HFF-Myc (cell line): ENCODE measurements around the gene PEBP1.
A peak's percentile ranks its signal among the peaks of the same experiment; 100 is the strongest.

Source experiments
- DNase-seq: peaks from one replicate; pipeline ENCODE4 v3.0.0-alpha.2; 2011; ENCODE audit warnings: low read depth; ENCODE audit errors: extremely low read depth
- H3K4me3 ChIP-seq: replicated peaks from 2 replicates; pipeline ENCODE4 v1.5.1; 2011; ENCODE audit warnings: low read depth, mild to moderate bottlenecking, control low read depth, low read length
- CTCF ChIP-seq: IDR thresholded peaks from 2 replicates; pipeline ENCODE4 v1.5.1; 2012; ENCODE audit warnings: mild to moderate bottlenecking, low read depth, low read length, control low read depth; ENCODE audit errors: missing control alignments

The PEBP1 gene

GRCh38 chr12:118188690-118189371 is 52.9 kb downstream of the PEBP1 start:
- H3K4me3 ChIP-seq = peak overlapping the region; percentile 40; the same call in 1 of the 2 replicates
- no peak for DNase-seq

DNA sequence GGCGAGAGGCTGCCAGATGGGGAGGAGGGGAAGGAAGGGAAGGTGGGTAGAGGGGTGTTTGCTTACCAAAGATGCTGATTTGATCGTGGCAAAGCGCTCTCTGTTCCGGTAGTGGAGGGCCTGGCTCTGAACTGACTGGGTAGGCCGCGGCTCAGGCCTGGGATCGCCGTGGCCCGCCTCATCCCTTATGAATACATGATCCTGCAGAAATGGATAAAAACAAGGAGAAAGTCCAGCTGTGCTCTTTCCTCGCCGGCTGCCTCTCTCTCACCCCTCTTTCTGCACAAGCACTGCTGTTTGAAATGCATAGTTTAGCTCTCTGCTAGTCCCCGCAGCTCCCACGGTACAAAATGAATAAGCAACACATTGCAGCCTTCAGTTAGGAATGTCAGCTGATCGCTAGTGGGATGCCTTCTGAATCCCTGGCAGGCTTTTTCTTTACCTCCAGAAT is 53.8 kb downstream of the PEBP1 start:
- no peak for DNase-seq
- peak overlapping the region; percentile 40 for H3K4me3 ChIP-seq
- TF ChIP-seq CTCF = no peak

More at GRCh38 chr12:118188690-118189371, 52.9 kb downstream of the PEBP1 start:
- TF ChIP-seq CTCF = no peak

DNA sequence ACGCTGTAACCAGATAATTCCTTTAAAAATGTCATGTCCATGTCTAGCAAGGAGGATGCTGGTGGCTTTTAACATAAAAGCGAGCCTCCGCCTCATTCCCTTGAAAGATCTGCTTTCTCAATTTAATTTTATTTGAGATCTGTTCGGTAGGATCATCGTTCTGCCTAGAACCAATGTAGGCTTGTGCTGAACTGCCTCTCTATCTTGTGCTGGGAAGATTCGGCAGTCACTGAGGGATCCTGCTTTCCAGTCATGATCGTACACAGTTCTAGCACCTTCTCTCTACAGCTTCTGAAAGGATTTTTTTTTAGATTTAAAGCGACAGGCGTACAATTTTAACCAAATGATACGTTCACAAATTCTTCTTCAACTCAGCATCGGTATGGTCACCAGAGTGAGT is 54.3 kb downstream of the PEBP1 start:
- no peak for TF ChIP-seq CTCF
- DNase-seq = no peak

DNA sequence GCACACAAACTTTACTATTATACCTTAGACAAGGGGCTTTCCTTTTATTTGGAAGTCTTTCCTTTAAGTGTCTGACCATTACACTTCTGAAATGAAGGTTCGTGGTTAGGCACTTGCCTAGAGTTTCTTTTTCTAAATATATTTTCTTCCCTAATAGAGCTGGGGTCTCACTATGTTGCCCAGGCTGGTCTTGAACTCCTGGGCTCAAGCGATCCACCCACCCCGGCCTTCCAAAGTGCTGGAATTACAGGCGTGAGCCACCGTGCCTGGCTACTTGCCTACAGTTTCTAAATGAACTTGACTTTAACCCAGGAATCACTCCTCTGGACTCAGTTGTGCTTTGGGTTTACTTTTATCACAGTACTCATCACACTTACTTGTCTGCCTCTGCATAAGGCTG is 57.6 kb downstream of the PEBP1 start:
- TF ChIP-seq CTCF = no peak
- H3K4me3 ChIP-seq = no peak overlapping the region
- DNase-seq = no peak

More for the DNA sequence above, 54.3 kb downstream of the PEBP1 start:
- peak overlapping the region; percentile 40 for H3K4me3 ChIP-seq

GRCh38 chr12:118193958-118194357 is 58.0 kb downstream of the PEBP1 start:
- DNase-seq = no peak
- no peak for TF ChIP-seq CTCF
- H3K4me3 ChIP-seq = no peak overlapping the region
